MCF 10A (cell line): ENCODE results near the gene HPSE2. TPM values are rescaled to one million over a fixed set of nuclear protein-coding genes. Genes with fewer than 3 reads are reported as not detected.

Source experiments
- BruUV-seq: library from RNA; stranded (reverse); fragments of 400-500 nt; replicated peaks from 2 replicates; lab custom pipeline; 2021; lab: Mats Ljungman, UMichigan
- CTCF ChIA-PET: fragments of 300-600 bp; sonication (Branson Sonifier 250); formaldehyde crosslinking; extraction: SDS; loops from one replicate; lab custom pipeline; 2021; ENCODE audit warnings: antibody characterized with exemption, inconsistent platforms; lab: Yijun Ruan, JAX
- POLR2A ChIA-PET: fragments of 300-600, 350-650 bp; sonication (Branson Sonifier 250); formaldehyde crosslinking; extraction: SDS; loops from one replicate; lab custom pipeline; 2020; ENCODE audit warnings: antibody characterized with exemption, inconsistent platforms; lab: Yijun Ruan, JAX
- DNase-seq: peaks from one replicate; pipeline ENCODE4 v3.0.0-alpha.2; 2018; ENCODE audit not compliant: unreplicated experiment
- H3K27ac Mint-ChIP-seq: one replicate; pipeline ENCODE4 v1.8.0; 2022; ENCODE audit warnings: mild to moderate bottlenecking, low read depth, mixed read lengths; ENCODE audit not compliant: unreplicated experiment
- H3K27me3 Mint-ChIP-seq: one replicate; pipeline ENCODE4 v1.8.0; 2022; ENCODE audit warnings: mixed read lengths; ENCODE audit not compliant: insufficient read depth, unreplicated experiment
- H3K36me3 Mint-ChIP-seq: one replicate; pipeline ENCODE4 v1.8.0; 2022; ENCODE audit warnings: mild to moderate bottlenecking, moderate library complexity, mixed read lengths; ENCODE audit not compliant: insufficient read depth, unreplicated experiment
- H3K4me1 Mint-ChIP-seq: one replicate; pipeline ENCODE4 v1.8.0; 2022; ENCODE audit warnings: mixed read lengths; ENCODE audit not compliant: insufficient read depth, unreplicated experiment
- H3K4me3 Mint-ChIP-seq: one replicate; pipeline ENCODE4 v1.8.0; 2022; ENCODE audit warnings: mild to moderate bottlenecking, moderate library complexity, mixed read lengths; ENCODE audit not compliant: unreplicated experiment
- H3K9me3 Mint-ChIP-seq: one replicate; pipeline ENCODE4 v1.8.0; 2022; ENCODE audit warnings: mixed read lengths; ENCODE audit not compliant: unreplicated experiment
- intact Hi-C: fragments of 100-400 bp; cut with micrococcal nuclease; formaldehyde crosslinking; loops from 2 replicates; pipeline ENCODE4 v1.14.1; 2022
- total RNA-seq: library from RNA; stranded (reverse); gene quantifications from 2 replicates; pipeline ENCODE4 v1.2.3, GENCODE V29; 2022
- TF ChIP-seq, protein P1 (sequence below): fragments of 200-600 bp; IDR thresholded peaks from one replicate; pipeline ENCODE4 v1.8.0; 2022; ENCODE audit warnings: antibody characterized with exemption, mild to moderate bottlenecking; ENCODE audit not compliant: unreplicated experiment

The HPSE2 gene
- total RNA-seq, 1 experiment from 2014 or later: not detected

DNA sequence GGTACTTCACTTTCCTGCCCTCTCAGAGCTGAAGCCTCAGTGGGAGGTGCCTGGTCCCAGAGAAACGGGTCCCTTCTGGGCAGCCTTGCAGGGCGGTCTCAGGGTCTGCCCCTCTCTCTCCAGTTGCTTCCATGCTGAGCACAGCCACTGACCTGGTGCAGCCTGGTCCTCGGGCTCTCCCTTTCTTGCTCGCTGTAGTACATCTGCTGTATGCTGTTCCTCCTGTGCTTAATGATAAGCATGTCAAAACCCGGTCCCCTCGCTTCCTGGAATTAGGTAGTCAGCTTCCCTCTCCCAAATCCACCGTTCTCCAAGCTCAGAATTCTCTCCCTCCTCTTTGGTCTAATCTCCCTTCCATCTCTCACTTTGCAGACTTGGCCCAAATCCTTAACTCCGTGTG lies 777.9 kb downstream of the HPSE2 start:
- peaks cover 18% of the 10 kb centered on the region for H3K4me1 Mint-ChIP-seq
- TF ChIP-seq, protein P1, sequence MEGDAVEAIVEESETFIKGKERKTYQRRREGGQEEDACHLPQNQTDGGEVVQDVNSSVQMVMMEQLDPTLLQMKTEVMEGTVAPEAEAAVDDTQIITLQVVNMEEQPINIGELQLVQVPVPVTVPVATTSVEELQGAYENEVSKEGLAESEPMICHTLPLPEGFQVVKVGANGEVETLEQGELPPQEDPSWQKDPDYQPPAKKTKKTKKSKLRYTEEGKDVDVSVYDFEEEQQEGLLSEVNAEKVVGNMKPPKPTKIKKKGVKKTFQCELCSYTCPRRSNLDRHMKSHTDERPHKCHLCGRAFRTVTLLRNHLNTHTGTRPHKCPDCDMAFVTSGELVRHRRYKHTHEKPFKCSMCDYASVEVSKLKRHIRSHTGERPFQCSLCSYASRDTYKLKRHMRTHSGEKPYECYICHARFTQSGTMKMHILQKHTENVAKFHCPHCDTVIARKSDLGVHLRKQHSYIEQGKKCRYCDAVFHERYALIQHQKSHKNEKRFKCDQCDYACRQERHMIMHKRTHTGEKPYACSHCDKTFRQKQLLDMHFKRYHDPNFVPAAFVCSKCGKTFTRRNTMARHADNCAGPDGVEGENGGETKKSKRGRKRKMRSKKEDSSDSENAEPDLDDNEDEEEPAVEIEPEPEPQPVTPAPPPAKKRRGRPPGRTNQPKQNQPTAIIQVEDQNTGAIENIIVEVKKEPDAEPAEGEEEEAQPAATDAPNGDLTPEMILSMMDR: no peak
- no peaks in the 10 kb centered on the region for H3K36me3 Mint-ChIP-seq
- no peak overlapping the region for H3K27ac Mint-ChIP-seq
- peaks cover 22% of the 10 kb centered on the region for H3K27me3 Mint-ChIP-seq
- no peak overlapping the region for H3K4me3 Mint-ChIP-seq
- BruUV-seq: no TSS peak
- H3K9me3 Mint-ChIP-seq: no peaks in the 10 kb centered on the region
- no peak for DNase-seq
- intact Hi-C loops: no loop called here
- ChIA-PET POLR2A (no interaction called here), CTCF (interaction anchor here (0.5 to 1.2 kb wide), 4 partner anchors 9 to 666 kb away, joined by 3 to 6 read pairs (median 4); no protein-coding TSS in a partner anchor)

DNA sequence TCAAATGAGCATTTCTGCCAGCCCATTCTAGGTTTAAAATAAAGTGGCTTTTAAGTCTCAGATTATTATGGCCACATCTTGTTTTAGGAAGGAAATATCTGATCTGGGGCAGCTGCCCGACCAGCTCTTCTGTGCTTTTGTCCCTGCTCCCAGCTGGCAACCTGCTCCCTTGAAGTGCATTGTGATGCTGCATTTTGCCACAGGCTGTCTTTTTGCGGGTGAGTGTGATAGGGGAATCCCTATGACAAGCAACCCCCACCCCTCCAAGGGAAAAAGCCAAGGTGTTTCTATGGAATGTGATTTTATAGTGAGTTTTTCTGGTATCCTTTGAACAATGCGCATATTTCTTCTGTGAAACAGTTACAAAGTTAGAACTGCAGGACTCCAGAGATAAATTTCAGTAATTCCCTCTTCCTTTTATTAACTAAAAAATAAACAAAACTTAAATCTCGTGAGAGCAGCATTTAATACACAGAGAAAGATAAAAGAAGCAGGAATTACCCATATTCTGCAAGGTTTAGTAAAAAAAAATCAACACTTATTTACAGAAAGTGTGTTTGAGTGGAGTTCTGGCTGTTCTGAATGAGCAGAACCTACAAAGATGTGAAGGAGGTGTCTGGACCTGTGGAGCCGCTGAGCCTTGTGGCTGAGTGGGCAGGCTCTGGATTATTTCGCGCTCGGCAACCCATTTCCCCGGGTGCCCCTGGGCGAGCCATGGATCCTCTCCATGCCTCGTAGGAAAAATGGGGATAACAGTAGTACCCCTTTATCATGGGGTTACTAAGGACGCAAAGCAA lies 778.8 kb downstream of the HPSE2 start:
- BruUV-seq: no TSS peak
- Mint-ChIP-seq H3K4me1 (peaks cover 18% of the 10 kb centered on the region), H3K27me3 (peaks cover 31% of the 10 kb centered on the region), H3K9me3 (no peaks in the 10 kb centered on the region), H3K36me3 (no peaks in the 10 kb centered on the region), H3K27ac (no peak overlapping the region), H3K4me3 (no peak overlapping the region)
- ChIA-PET CTCF (interaction anchor here (0.6 to 1.3 kb wide), 4 partner anchors 10 to 174 kb away, joined by 3 to 6 read pairs (median 4); no protein-coding TSS in a partner anchor), POLR2A (interaction anchor here (0.9 kb wide), 1 partner anchor 11 kb away, joined by 4 read pairs; no protein-coding TSS in a partner anchor)
- TF ChIP-seq, protein P1: no peak
- DNase-seq: no peak
- intact Hi-C loops: no loop called here

DNA sequence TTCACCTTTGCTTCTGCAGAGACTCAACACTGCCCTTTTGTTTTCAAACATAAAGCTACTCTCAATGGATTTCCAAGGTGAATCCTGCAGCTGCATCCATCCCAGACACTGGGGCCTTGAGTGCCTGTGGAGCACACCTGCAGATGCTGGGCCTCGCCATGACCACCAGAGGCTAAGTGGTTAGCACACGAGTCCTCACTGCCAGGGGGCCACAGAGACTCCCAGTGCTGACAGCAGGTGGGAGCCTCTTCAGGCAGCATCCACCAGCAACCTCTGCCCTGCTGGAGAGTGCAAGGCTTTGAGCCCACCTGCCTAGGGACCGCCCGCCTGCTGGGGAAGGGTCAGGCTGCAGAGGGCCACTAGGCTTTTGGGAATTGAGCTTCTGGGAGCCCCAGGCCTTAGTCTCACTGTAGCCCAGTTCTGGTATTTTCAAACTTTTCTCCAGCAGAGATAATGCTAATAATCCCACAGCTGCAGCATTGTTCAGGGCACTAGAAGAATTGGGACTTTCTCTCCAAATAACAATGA lies 779.5 kb downstream of the HPSE2 start:
- H3K4me1 Mint-ChIP-seq: peaks cover 15% of the 10 kb centered on the region
- H3K36me3 Mint-ChIP-seq: no peaks in the 10 kb centered on the region
- no TSS peak for BruUV-seq
- ChIA-PET CTCF (interaction anchor here (0.6 to 1.3 kb wide), 3 partner anchors 11 to 30 kb away, joined by 4 to 6 read pairs (median 4); no protein-coding TSS in a partner anchor), POLR2A (interaction anchor here (0.9 kb wide), 1 partner anchor 10 kb away, joined by 4 read pairs; no protein-coding TSS in a partner anchor)
- no peak overlapping the region for H3K27ac Mint-ChIP-seq
- TF ChIP-seq, protein P1: no peak
- H3K27me3 Mint-ChIP-seq: peaks cover 39% of the 10 kb centered on the region
- no peak overlapping the region for H3K4me3 Mint-ChIP-seq
- DNase-seq: no peak
- H3K9me3 Mint-ChIP-seq: no peaks in the 10 kb centered on the region
- intact Hi-C loops: no loop called here

DNA sequence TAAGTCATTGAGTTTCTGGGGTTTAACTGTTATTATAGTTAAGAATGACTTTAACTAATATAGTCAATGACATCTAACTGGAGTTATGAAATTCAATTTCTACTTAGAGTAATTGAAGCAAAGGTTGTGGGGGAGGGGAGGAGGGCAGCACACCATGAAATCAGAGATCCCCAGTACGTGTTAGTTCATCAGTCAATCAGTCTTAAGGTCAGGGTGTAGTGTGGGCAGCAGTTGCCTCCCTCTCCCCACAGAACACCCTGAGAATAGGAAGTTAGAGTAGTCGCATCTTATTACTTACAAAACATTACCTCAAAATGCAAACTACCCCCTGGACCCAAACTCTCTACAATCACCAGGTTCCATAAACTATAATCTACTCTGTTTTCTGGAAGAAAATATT lies 781.9 kb downstream of the HPSE2 start:
- intact Hi-C loops: no loop called here
- no TSS peak for BruUV-seq

More for the DNA sequence above, 781.9 kb downstream of the HPSE2 start:
- POLR2A ChIA-PET: no interaction called here
- Mint-ChIP-seq H3K4me1 (peaks cover 11% of the 10 kb centered on the region), H3K4me3 (no peak overlapping the region), H3K36me3 (no peaks in the 10 kb centered on the region), H3K27ac (no peak overlapping the region), H3K9me3 (no peaks in the 10 kb centered on the region), H3K27me3 (peaks cover 50% of the 10 kb centered on the region)
- DNase-seq: no peak
- CTCF ChIA-PET: interaction anchor here (0.6 to 1.4 kb wide), 3 partner anchors 10 to 29 kb away, joined by 3 to 4 read pairs (median 3); no protein-coding TSS in a partner anchor
- TF ChIP-seq, protein P1: no peak
